T-helper 1 cell treated with Interleukin-12 subunit alpha and Interleukin-12 subunit beta and Interleukin-4 antibody, amounts not matched to agents 30 ng/mL and 1 ng/mL, for 36 hours (primary cell): ENCODE measurements around the gene HPSE2. TPM values are rescaled to one million over a fixed set of nuclear protein-coding genes. Genes with fewer than 3 reads are reported as not detected.

Source experiments
- intact Hi-C: fragments of 100-400 bp; cut with micrococcal nuclease; formaldehyde crosslinking; loops from one replicate; pipeline ENCODE4 v1.15.1; 2024
- total RNA-seq: library from RNA; stranded (reverse); gene quantifications from 2 replicates; pipeline ENCODE4 v1.2.3, GENCODE V29; 2022

HPSE2 gene
- total RNA-seq, 1 donor from 2014 or later = not detected

- intact Hi-C loops = no loop called here
These were observed 383.0 kb downstream of the HPSE2 start for GRCh38 chr10:98852686-98853085.

GRCh38 chr10:98848361-98848760 lies 387.3 kb downstream of the HPSE2 start:
- intact Hi-C loops = no loop called here

GRCh38 chr10:98846787-98847186 lies 388.9 kb downstream of the HPSE2 start:
- intact Hi-C loops = no loop called here

GRCh38 chr10:98833542-98833941 lies 402.1 kb downstream of the HPSE2 start:
- intact Hi-C loops = no loop called here

GRCh38 chr10:98832738-98833137 lies 402.9 kb downstream of the HPSE2 start:
- intact Hi-C loops = no loop called here

- intact Hi-C loops = no loop called here
These were observed 403.5 kb downstream of the HPSE2 start for GRCh38 chr10:98832196-98832595.

GRCh38 chr10:98831391-98831790 lies 404.3 kb downstream of the HPSE2 start:
- intact Hi-C loops = no loop called here

GRCh38 chr10:98825741-98826140 lies 409.9 kb downstream of the HPSE2 start:
- intact Hi-C loops = no loop called here

GRCh38 chr10:98817396-98817795 lies 418.3 kb downstream of the HPSE2 start:
- intact Hi-C loops = no loop called here

GRCh38 chr10:98815039-98815885 lies 420.4 kb downstream of the HPSE2 start:
- intact Hi-C loops = no loop called here

GRCh38 chr10:98814470-98814869 lies 421.2 kb downstream of the HPSE2 start:
- intact Hi-C loops = no loop called here

- intact Hi-C loops = no loop called here
These were observed 427.3 kb downstream of the HPSE2 start for GRCh38 chr10:98808282-98808892.

GRCh38 chr10:98800263-98800662 lies 435.4 kb downstream of the HPSE2 start:
- intact Hi-C loops = no loop called here

GRCh38 chr10:98795467-98795866 lies 440.2 kb downstream of the HPSE2 start:
- intact Hi-C loops = no loop called here

- intact Hi-C loops = loop anchor here (5.0 kb wide), 1 partner anchor 456 kb away; no protein-coding TSS in a partner anchor
These were observed 444.8 kb downstream of the HPSE2 start for GRCh38 chr10:98790817-98791216.

- intact Hi-C loops = no loop called here
These were observed 457.3 kb downstream of the HPSE2 start for GRCh38 chr10:98778277-98778759.

GRCh38 chr10:98758463-98758862 lies 477.2 kb downstream of the HPSE2 start:
- intact Hi-C loops = no loop called here

- intact Hi-C loops = loop anchor here (1.0 to 5.0 kb wide), 2 partner anchors 281 to 498 kb away; no protein-coding TSS in a partner anchor
These were observed 487.4 kb downstream of the HPSE2 start for GRCh38 chr10:98748298-98748697.

- intact Hi-C loops = loop anchor here (5.0 kb wide), 1 partner anchor 278 kb away; no protein-coding TSS in a partner anchor
These were observed 490.0 kb downstream of the HPSE2 start for GRCh38 chr10:98745645-98746044.

GRCh38 chr10:98720551-98720950 lies 515.1 kb downstream of the HPSE2 start:
- intact Hi-C loops = no loop called here

GRCh38 chr10:98713586-98713985 lies 522.1 kb downstream of the HPSE2 start:
- intact Hi-C loops = no loop called here

- intact Hi-C loops = no loop called here
These were observed 539.1 kb downstream of the HPSE2 start for GRCh38 chr10:98696516-98696915.
